Lower leg skin (tissue), 4 donors: ENCODE data around the gene NME1. TPM values are rescaled to one million over a fixed set of nuclear protein-coding genes. Genes with fewer than 3 reads are reported as not detected.

ENCODE experiments used
- DNase-seq, 2 donors: peaks; one replicate each; pipeline ENCODE4 v3.0.0-alpha.2; 2019; ENCODE audit warnings: low spot score in 2 of 2
- H3K4me3 ChIP-seq: fragments of 200-600 bp; sonication (generic); 2 replicates; pipeline ENCODE4 v1.5.1; 2017; ENCODE audit warnings: mild to moderate bottlenecking, low read depth; ENCODE audit not compliant: poor library complexity, severe bottlenecking
- POLR2A ChIP-seq, 2 donors: fragments of 450-650 bp; IDR thresholded peaks; one replicate each; pipeline ENCODE4 v1.6.1; 2016 to 2017; ENCODE audit warnings: antibody characterized with exemption in 2 of 2, mild to moderate bottlenecking in 1 of 2, moderate library complexity in 1 of 2
- whole genome bisulfite sequencing, 2 donors: methylation state at CpG; one replicate each; pipeline ENCODE4 v1.1.5; 2018; 5-methylcytosine and 5-hydroxymethylcytosine counted together
- intact Hi-C: fragments of 100-400 bp; cut with DNase I; formaldehyde crosslinking; loops from one replicate; pipeline ENCODE4 v1.15.0; 2023; ENCODE audit warnings: low total_unique reads
- total RNA-seq, 4 donors: library from RNA; depleted of rRNA; stranded (reverse); fragments of >200 nt; gene quantifications; one replicate each; pipeline ENCODE4 v1.1.0, GENCODE V29; 2016
- TF ChIP-seq, protein P1 (sequence below), 3 donors: fragments of 450-650 bp; IDR thresholded peaks; one replicate each; pipeline ENCODE4 v1.5.1; 2016; ENCODE audit warnings: antibody characterized with exemption in 3 of 3, mild to moderate bottlenecking in 3 of 3, moderate library complexity in 2 of 3

The NME1 gene
- total RNA-seq, 4 donors from 2014 or later = 18.1 to 42.8 (median 27.0) TPM

DNA sequence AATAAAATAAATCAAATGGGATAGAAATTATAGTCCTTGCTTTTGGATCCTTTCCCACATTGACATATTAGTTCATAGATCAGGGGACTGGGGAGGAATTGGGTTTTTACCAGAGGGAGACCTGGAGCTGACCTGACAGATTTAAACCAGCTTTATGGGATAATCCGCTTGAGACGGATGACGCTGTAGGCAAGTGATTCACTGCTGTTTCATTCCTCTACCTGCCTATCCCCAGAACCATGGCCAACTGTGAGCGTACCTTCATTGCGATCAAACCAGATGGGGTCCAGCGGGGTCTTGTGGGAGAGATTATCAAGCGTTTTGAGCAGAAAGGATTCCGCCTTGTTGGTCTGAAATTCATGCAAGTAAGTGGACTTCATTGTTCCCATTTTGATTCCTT, 2.1 kb downstream of the NME1 start:
- no peak overlapping the region for H3K4me3 ChIP-seq
- no peak for DNase-seq
- no peak for TF ChIP-seq POLR2A (IDR thresholded peaks at IDR 0.05)
- TF ChIP-seq, protein P1, sequence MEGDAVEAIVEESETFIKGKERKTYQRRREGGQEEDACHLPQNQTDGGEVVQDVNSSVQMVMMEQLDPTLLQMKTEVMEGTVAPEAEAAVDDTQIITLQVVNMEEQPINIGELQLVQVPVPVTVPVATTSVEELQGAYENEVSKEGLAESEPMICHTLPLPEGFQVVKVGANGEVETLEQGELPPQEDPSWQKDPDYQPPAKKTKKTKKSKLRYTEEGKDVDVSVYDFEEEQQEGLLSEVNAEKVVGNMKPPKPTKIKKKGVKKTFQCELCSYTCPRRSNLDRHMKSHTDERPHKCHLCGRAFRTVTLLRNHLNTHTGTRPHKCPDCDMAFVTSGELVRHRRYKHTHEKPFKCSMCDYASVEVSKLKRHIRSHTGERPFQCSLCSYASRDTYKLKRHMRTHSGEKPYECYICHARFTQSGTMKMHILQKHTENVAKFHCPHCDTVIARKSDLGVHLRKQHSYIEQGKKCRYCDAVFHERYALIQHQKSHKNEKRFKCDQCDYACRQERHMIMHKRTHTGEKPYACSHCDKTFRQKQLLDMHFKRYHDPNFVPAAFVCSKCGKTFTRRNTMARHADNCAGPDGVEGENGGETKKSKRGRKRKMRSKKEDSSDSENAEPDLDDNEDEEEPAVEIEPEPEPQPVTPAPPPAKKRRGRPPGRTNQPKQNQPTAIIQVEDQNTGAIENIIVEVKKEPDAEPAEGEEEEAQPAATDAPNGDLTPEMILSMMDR (IDR thresholded peaks at IDR 0.05) = no peak
- intact Hi-C loops = no loop called here
- 96% methylated on average over 8 of the region's 8 CpGs for WGBS, 2 donors

DNA sequence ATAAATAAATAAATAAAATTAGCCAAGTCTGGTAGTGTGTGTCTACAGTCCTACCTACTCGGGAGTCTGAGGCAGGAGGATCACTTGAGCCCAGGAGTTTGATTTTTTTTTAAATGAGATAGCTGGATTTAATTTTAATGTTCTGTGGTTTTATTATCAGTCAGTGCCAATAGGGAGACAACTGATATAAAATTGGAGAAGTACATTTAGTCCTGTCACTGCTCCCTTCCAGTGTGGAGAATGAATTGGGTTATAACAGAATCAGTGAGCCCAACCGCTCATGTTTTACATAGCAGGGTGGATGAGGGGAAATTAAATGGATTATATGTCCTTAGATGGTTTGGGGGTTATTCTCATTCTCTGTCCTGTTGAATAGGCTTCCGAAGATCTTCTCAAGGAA, 6.2 kb downstream of the NME1 start:
- intact Hi-C loops = no loop called here
- TF ChIP-seq POLR2A (IDR thresholded peaks at IDR 0.05) = no peak
- TF ChIP-seq, protein P1 (IDR thresholded peaks at IDR 0.05) = no peak
- H3K4me3 ChIP-seq = no peak overlapping the region
- DNase-seq = no peak
- WGBS, 2 donors = 97 to 98% methylated on average over 3 of the region's 3 CpGs

DNA sequence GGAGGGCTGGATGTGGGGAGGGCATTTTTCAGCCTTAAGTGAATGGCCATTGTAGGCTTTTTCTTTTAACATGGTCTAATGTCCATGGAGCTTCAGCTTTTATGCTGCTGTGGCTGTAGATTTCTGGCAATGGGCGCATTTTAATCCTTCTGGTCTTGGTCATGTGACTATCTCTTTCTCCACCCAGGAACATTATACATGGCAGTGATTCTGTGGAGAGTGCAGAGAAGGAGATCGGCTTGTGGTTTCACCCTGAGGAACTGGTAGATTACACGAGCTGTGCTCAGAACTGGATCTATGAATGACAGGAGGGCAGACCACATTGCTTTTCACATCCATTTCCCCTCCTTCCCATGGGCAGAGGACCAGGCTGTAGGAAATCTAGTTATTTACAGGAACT, 8.2 kb downstream of the NME1 start:
- 70 to 81% methylated on average over 3 of the region's 3 CpGs for WGBS, 2 donors
- H3K4me3 ChIP-seq = no peak overlapping the region
- intact Hi-C loops = no loop called here
- DNase-seq = no peak
- TF ChIP-seq, protein P1 (IDR thresholded peaks at IDR 0.05) = no peak
- no peak for TF ChIP-seq POLR2A (IDR thresholded peaks at IDR 0.05)

DNA sequence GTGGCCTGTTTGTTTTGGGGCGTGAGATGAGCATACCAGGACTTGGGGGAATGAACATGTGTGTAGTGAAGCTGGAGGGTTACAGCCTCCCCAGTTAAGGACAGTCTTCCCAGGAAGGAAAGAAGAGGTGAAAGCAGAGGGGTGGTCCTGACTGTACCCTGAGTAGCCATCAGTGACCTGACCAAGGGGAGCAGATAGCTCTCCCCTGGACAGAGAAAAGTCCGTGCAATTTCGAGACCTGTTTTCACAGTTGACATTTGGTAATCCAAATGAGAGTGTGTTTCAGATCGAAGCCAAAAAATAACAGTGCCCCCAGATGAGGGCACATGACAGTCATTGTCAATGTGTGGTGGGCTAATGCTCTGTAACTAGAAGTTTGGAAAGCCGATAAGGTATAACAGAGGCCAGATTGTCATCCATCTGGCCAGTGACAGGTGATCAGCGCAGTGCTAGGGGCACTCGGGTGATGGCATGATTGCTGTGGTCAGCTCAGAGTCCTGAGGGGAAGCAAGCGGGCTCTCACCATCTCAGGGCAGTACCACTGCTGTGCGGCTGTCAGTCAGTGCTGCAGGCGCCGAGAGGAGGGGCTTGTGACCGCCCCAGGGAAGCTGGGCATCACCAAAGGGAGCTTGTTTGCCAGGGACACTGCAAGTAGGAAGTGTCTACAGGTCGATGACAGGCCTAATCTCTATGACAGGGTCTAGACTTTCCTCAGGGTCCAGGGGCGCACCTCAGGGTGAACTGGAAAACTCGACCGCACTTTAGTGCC, 11.7 kb downstream of the NME1 start:
- no peak for TF ChIP-seq POLR2A (IDR thresholded peaks at IDR 0.05)
- TF ChIP-seq, protein P1 (IDR thresholded peaks at IDR 0.05) = no peak
- intact Hi-C loops = no loop called here
- peak in 1 of 2 donors; percentile 87 for DNase-seq
- no peak overlapping the region for H3K4me3 ChIP-seq
- 64 to 66% methylated on average over 16 of the region's 16 CpGs for WGBS, 2 donors

DNA sequence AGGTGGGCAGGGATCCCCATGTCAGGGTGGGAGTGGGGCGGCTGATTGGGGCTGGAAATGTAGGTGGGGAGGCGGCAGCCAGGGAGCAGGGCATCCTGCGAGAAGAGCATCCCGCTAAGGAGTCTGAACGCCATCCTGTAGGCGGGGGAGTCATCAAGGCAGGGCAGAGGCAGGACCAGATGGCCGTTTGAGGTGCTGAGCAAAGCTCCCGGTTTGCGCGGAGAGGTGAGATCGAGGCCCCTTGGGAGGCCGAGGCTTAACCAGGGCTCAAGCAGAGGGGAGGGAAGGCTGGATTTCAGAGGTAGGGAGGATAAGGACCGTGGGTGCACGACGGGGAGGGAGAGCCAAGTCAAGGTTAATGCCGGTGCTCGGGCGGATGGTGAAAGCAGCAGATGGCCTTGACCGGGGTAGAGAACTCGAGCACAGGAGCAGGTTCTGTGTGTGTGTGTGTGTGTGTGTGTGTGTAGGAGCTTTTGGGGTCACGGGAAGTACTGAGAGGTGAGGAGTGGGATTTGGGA, 12.4 kb downstream of the NME1 start:
- DNase-seq = no peak
- intact Hi-C loops = no loop called here
- WGBS, 2 donors = 8 to 10% methylated on average over 21 of the region's 21 CpGs

More for the DNA sequence above, 12.4 kb downstream of the NME1 start:
- H3K4me3 ChIP-seq = peak overlapping the region; percentile 69
- TF ChIP-seq, protein P1 (IDR thresholded peaks at IDR 0.05) = peak in 1 of 3 donors; percentile 73
- TF ChIP-seq POLR2A (IDR thresholded peaks at IDR 0.05) = no peak
